ENCODE results near the gene FBXO9.

Gene FBXO9

DNA sequence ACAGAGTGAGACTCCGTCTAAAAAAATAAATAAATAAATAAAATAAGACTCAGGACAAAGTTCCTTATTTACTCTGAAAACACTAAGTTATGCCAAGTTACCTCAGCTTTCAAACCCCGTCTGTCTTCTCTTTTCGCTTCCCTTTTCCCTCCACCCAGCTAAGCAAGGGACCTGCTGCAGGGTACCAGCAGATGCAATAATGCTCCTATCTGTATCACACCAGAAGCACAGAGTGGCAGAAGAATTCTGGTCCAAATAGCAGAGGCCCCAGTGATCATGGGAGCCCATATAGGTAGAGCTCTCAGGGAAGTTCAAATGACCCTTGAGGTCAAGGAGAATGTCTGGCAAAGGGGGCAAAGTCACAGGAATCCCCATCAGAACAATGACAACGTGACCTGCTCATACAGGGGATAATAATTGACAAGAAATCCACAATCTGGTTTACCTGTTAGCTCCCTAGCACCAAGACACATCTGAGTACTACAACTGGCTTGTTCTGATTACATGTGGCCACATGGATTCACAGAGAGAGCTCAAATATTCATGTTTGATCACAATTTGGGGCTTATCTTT is 74.7 kb downstream of the FBXO9 start (continued):
- TF ChIP-seq POU6F1 (CRISPR knock-in tag; IDR thresholded peaks at IDR 0.05; ENCODE audit: borderline replicate concordance, low read depth) = no peak
- no peak for TF ChIP-seq TOX (CRISPR knock-in tag; IDR thresholded peaks at IDR 0.05; ENCODE audit: borderline replicate concordance)
- TF ChIP-seq ISL1 (CRISPR knock-in tag; IDR thresholded peaks at IDR 0.05) = no peak

GRCh38 chr6:53142810-53143209 is 77.6 kb downstream of the FBXO9 start:
- no peak for ATAC-seq
- TF ChIP-seq, protein P1, sequence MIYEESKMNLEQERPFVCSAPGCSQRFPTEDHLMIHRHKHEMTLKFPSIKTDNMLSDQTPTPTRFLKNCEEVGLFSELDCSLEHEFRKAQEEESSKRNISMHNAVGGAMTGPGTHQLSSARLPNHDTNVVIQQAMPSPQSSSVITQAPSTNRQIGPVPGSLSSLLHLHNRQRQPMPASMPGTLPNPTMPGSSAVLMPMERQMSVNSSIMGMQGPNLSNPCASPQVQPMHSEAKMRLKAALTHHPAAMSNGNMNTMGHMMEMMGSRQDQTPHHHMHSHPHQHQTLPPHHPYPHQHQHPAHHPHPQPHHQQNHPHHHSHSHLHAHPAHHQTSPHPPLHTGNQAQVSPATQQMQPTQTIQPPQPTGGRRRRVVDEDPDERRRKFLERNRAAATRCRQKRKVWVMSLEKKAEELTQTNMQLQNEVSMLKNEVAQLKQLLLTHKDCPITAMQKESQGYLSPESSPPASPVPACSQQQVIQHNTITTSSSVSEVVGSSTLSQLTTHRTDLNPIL (CRISPR knock-in tag; IDR thresholded peaks at IDR 0.05; ENCODE audit: low read depth) = no peak
- TF ChIP-seq ISL1 (CRISPR knock-in tag; IDR thresholded peaks at IDR 0.05) = no peak
- no peak for TF ChIP-seq BACH2 (CRISPR knock-in tag; IDR thresholded peaks at IDR 0.05; ENCODE audit: borderline replicate concordance)
- TF ChIP-seq PATZ1 (CRISPR knock-in tag; IDR thresholded peaks at IDR 0.05; ENCODE audit: borderline replicate concordance) = no peak
- no peak for TF ChIP-seq POU6F1 (CRISPR knock-in tag; IDR thresholded peaks at IDR 0.05; ENCODE audit: borderline replicate concordance, low read depth)
- TF ChIP-seq RARB (CRISPR knock-in tag; IDR thresholded peaks at IDR 0.05) = no peak
- no peak for TF ChIP-seq CSDC2 (CRISPR knock-in tag; IDR thresholded peaks at IDR 0.05)
- no peak for TF ChIP-seq PPARA (CRISPR knock-in tag; IDR thresholded peaks at IDR 0.05; ENCODE audit: borderline replicate concordance)
- TF ChIP-seq OSR1 (CRISPR knock-in tag; IDR thresholded peaks at IDR 0.05) = no peak
- no peak for TF ChIP-seq SNAI2 (CRISPR knock-in tag; IDR thresholded peaks at IDR 0.05)
- TF ChIP-seq CSRNP3 (CRISPR knock-in tag; IDR thresholded peaks at IDR 0.05) = no peak
- no peak for TF ChIP-seq ZNF565 (CRISPR knock-in tag; conservative IDR thresholded peaks at IDR 0.05; ENCODE audit: low read depth)
- no peak for TF ChIP-seq TCF4 (CRISPR knock-in tag; IDR thresholded peaks at IDR 0.05; ENCODE audit: borderline replicate concordance)
- no peak for TF ChIP-seq ESRRG (CRISPR knock-in tag; IDR thresholded peaks at IDR 0.05)
- no peak for TF ChIP-seq GLIS3 (CRISPR knock-in tag; IDR thresholded peaks at IDR 0.05)
- no peak for TF ChIP-seq TOX (CRISPR knock-in tag; IDR thresholded peaks at IDR 0.05; ENCODE audit: borderline replicate concordance)
- no peak for TF ChIP-seq ARNTL (CRISPR knock-in tag; IDR thresholded peaks at IDR 0.05; ENCODE audit: borderline replicate concordance, low read depth)
- TF ChIP-seq, protein P2, sequence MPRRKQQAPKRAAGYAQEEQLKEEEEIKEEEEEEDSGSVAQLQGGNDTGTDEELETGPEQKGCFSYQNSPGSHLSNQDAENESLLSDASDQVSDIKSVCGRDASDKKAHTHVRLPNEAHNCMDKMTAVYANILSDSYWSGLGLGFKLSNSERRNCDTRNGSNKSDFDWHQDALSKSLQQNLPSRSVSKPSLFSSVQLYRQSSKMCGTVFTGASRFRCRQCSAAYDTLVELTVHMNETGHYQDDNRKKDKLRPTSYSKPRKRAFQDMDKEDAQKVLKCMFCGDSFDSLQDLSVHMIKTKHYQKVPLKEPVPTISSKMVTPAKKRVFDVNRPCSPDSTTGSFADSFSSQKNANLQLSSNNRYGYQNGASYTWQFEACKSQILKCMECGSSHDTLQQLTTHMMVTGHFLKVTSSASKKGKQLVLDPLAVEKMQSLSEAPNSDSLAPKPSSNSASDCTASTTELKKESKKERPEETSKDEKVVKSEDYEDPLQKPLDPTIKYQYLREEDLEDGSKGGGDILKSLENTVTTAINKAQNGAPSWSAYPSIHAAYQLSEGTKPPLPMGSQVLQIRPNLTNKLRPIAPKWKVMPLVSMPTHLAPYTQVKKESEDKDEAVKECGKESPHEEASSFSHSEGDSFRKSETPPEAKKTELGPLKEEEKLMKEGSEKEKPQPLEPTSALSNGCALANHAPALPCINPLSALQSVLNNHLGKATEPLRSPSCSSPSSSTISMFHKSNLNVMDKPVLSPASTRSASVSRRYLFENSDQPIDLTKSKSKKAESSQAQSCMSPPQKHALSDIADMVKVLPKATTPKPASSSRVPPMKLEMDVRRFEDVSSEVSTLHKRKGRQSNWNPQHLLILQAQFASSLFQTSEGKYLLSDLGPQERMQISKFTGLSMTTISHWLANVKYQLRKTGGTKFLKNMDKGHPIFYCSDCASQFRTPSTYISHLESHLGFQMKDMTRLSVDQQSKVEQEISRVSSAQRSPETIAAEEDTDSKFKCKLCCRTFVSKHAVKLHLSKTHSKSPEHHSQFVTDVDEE (CRISPR knock-in tag; IDR thresholded peaks at IDR 0.05) = no peak
- no peak for TF ChIP-seq ZNF70 (CRISPR knock-in tag; IDR thresholded peaks at IDR 0.05)

- ATAC-seq = no peak
- no peak for TF ChIP-seq RARB (CRISPR knock-in tag; IDR thresholded peaks at IDR 0.05)
- no peak for TF ChIP-seq TCF4 (CRISPR knock-in tag; IDR thresholded peaks at IDR 0.05; ENCODE audit: borderline replicate concordance)
- no peak for TF ChIP-seq PATZ1 (CRISPR knock-in tag; IDR thresholded peaks at IDR 0.05; ENCODE audit: borderline replicate concordance)
- TF ChIP-seq POU6F1 (CRISPR knock-in tag; IDR thresholded peaks at IDR 0.05; ENCODE audit: borderline replicate concordance, low read depth) = no peak
- TF ChIP-seq ZFP3 (CRISPR knock-in tag; IDR thresholded peaks at IDR 0.05) = no peak
These were observed 78.5 kb downstream of the FBXO9 start for GRCh38 chr6:53143710-53144109.

All from SK-N-SH treated with all-trans-retinoic acid at 6 μM for 48 hours (cell line).